LoVo (cell line): Measurements from ENCODE around the gene TUBB1.
"Not testable (repeated sequence)": the region's sequence is repeated elsewhere in the genome, so short reads cannot be mapped to it uniquely, and the experiment has no call there.

Experiments used
- DNase-seq: peaks from one replicate; pipeline ENCODE4 v3.0.0-alpha.2; 2016; ENCODE audit warnings: low spot score

TUBB1 gene

GRCh38 chr20:59006167-59006863, 12.9 kb upstream of the TUBB1 start:
- peak; percentile 24 for DNase-seq

- DNase-seq = peak; percentile 60
Observed at GRCh38 chr20:59006864-59007664, 12.2 kb upstream of the TUBB1 start, which contains the start of gene CTSZ. Gene CTSZ, minus strand, starts transcription at chr20:59007254. Its CDS starts 126 bp downstream, at chr20:59007128.

GRCh38 chr20:59007665-59008511, 11.3 kb upstream of the TUBB1 start:
- no peak for DNase-seq

- no peak for DNase-seq
Observed at GRCh38 chr20:59008715-59009336, 10.4 kb upstream of the TUBB1 start.

- DNase-seq = no peak
Observed at GRCh38 chr20:59010321-59010994, 8.8 kb upstream of the TUBB1 start.

- DNase-seq = no peak
Observed at GRCh38 chr20:59010995-59011873, 8.0 kb upstream of the TUBB1 start.

- DNase-seq = not testable (repeated sequence)
Observed at GRCh38 chr20:59011874-59012157, 7.4 kb upstream of the TUBB1 start.

- DNase-seq = no peak
Observed at GRCh38 chr20:59013031-59013951, 5.9 kb upstream of the TUBB1 start.

- no peak for DNase-seq
Observed at GRCh38 chr20:59013959-59014608, 5.1 kb upstream of the TUBB1 start.

- no peak for DNase-seq
Observed at GRCh38 chr20:59014680-59015389, 4.4 kb upstream of the TUBB1 start.

GRCh38 chr20:59015411-59015810, 3.8 kb upstream of the TUBB1 start:
- DNase-seq = no peak

- no peak for DNase-seq
Observed at GRCh38 chr20:59015812-59016711, 3.2 kb upstream of the TUBB1 start.

- DNase-seq = no peak
Observed at GRCh38 chr20:59016795-59017492, 2.3 kb upstream of the TUBB1 start.

- DNase-seq = no peak
Observed at GRCh38 chr20:59017493-59018231, 1.6 kb upstream of the TUBB1 start.

GRCh38 chr20:59018817-59019216, 412 bp upstream of the TUBB1 start:
- no peak for DNase-seq
